B cell (primary cell): ENCODE data around the gene APOC3. TPM values are rescaled to one million over a fixed set of nuclear protein-coding genes. Genes with fewer than 3 reads are reported as not detected.

Experiments
- ATAC-seq: fragments of 200-7000 bp; cut with Tn5 transposase; one replicate; pipeline ENCODE4 v1.10.0; 2021; ENCODE audit warnings: low read depth, mild to moderate bottlenecking, moderate number of reproducible peaks, moderate library complexity
- CTCF ChIA-PET: fragments of 350-600 bp; sonication (Branson Sonifier 250); formaldehyde crosslinking; loops from one replicate; lab custom pipeline; 2021; ENCODE audit warnings: antibody characterized with exemption, inconsistent platforms; lab: Charles Lee
- POLR2A ChIA-PET: fragments of 350-600 bp; sonication (Branson Sonifier 250); formaldehyde crosslinking; loops from one replicate; lab custom pipeline; 2021; ENCODE audit warnings: antibody characterized with exemption; lab: Charles Lee
- DNase-seq: peaks from one replicate; pipeline ENCODE4 v3.0.0; 2013
- H2AFZ ChIP-seq: 2 replicates; pipeline ENCODE4 v1.6.1; 2012; ENCODE audit warnings: mild to moderate bottlenecking, low read depth, low read length; ENCODE audit not compliant: insufficient read depth, poor library complexity, severe bottlenecking
- H3K27ac ChIP-seq, 2 donors: 1 replicate in 1 of 2; 2 replicates in 1 of 2; pipeline ENCODE4 v1.5.1; 2012 to 2013; ENCODE audit warnings: low read length in 2 of 2, mild to moderate bottlenecking in 2 of 2, moderate library complexity in 1 of 2
- H3K27me3 ChIP-seq, 4 experiments: fragments of 200-600 bp in 1 of 4; sonication (generic) in 1 of 4; replicated peaks in 1 of 4; 1 replicate in 2 of 4; 2 replicates in 2 of 4; pipeline versions ENCODE4 v1.6.1 to v1.7.0; 2013 to 2016; ENCODE audit warnings: low read length in 3 of 4, mild to moderate bottlenecking in 2 of 4, mixed read lengths in 1 of 4, moderate library complexity in 1 of 4; ENCODE audit not compliant: insufficient read depth in 4 of 4, control insufficient read depth in 3 of 4; ENCODE audit errors: control extremely low read depth in 1 of 4
- H3K36me3 ChIP-seq, 2 experiments: replicated peaks in 1 of 2; 1 replicate in 1 of 2; 2 replicates in 1 of 2; pipeline versions ENCODE4 v1.6.1 to v1.7.1; 2013; ENCODE audit warnings: low read length in 1 of 2; ENCODE audit not compliant: insufficient read depth in 2 of 2, control insufficient read depth in 1 of 2; ENCODE audit errors: control extremely low read depth in 1 of 2, extremely low read depth in 1 of 2
- H3K4me1 ChIP-seq, 2 donors: fragments of 200-600 bp in 1 of 2; sonication (generic) in 1 of 2; 1 replicate in 1 of 2; 2 replicates in 1 of 2; pipeline versions ENCODE4 v1.5.1 to v1.6.1; 2013 to 2017; ENCODE audit warnings: low read length in 2 of 2; ENCODE audit not compliant: control insufficient read depth in 2 of 2, insufficient read depth in 2 of 2
- H3K4me2 ChIP-seq: replicated peaks from 2 replicates; pipeline ENCODE3; 2012; ENCODE audit warnings: mild to moderate bottlenecking, low read depth, low read length; ENCODE audit not compliant: poor library complexity, severe bottlenecking
- H3K4me3 ChIP-seq, 5 experiments: fragments of 200-600 bp in 1 of 5; sonication (generic) in 1 of 5; 1 replicate in 3 of 5; 2 replicates in 2 of 5; pipeline versions ENCODE4 v1.5.1 to v1.7.0; 2011 to 2016; ENCODE audit warnings: low read length in 4 of 5, mild to moderate bottlenecking in 4 of 5, low read depth in 2 of 5, control low read depth in 1 of 5, moderate library complexity in 1 of 5; ENCODE audit not compliant: insufficient read depth in 1 of 5; ENCODE audit errors: control extremely low read depth in 1 of 5, extremely low read depth in 1 of 5
- H3K79me2 ChIP-seq: fragments of 200-600 bp; sonication (generic); one replicate; pipeline ENCODE4 v1.6.0; 2016; ENCODE audit warnings: low read length; ENCODE audit not compliant: control insufficient read depth, insufficient read depth
- H3K9ac ChIP-seq: fragments of 200-600 bp; sonication (generic); 2 replicates; pipeline ENCODE4 v1.6.1; 2017; ENCODE audit warnings: mild to moderate bottlenecking, low read length, moderate library complexity
- H3K9me3 ChIP-seq, 3 donors: one replicate each; pipeline versions ENCODE4 v1.6.1 to v1.7.1; 2013; ENCODE audit warnings: low read length in 2 of 3; ENCODE audit not compliant: control insufficient read depth in 2 of 3, insufficient read depth in 1 of 3; ENCODE audit errors: control extremely low read depth in 1 of 3
- H4K20me1 ChIP-seq: 2 replicates; pipeline ENCODE4 v1.6.0; 2012; ENCODE audit warnings: mild to moderate bottlenecking, low read length; ENCODE audit not compliant: insufficient read depth, control insufficient read depth, poor library complexity, severe bottlenecking
- H3K27ac Mint-ChIP-seq: one replicate; pipeline ENCODE4 v1.8.0; 2021; ENCODE audit warnings: mixed read lengths
- H3K27me3 Mint-ChIP-seq: one replicate; pipeline ENCODE4 v1.8.0; 2021; ENCODE audit warnings: mixed read lengths
- H3K4me1 Mint-ChIP-seq: one replicate; pipeline ENCODE4 v1.8.0; 2021; ENCODE audit warnings: mixed read lengths
- H3K4me3 Mint-ChIP-seq: one replicate; pipeline ENCODE4 v1.8.0; 2021; ENCODE audit warnings: mixed read lengths
- H3K9me3 Mint-ChIP-seq: one replicate; pipeline ENCODE4 v1.8.0; 2022; ENCODE audit warnings: mixed read lengths; ENCODE audit not compliant: insufficient read depth
- EZH2 ChIP-seq: IDR thresholded peaks from 2 replicates; pipeline ENCODE4 v1.6.1; 2012; ENCODE audit warnings: borderline replicate concordance, low read depth, mild to moderate bottlenecking, moderate library complexity, low read length; ENCODE audit not compliant: insufficient read depth, poor library complexity, severe bottlenecking
- WGBS: methylation state at CpG from one replicate; pipeline ENCODE4 v1.1.5; 2013; ENCODE audit warnings: missing lambda C conversion rate; ENCODE audit not compliant: insufficient coverage; 5-methylcytosine and 5-hydroxymethylcytosine counted together
- intact Hi-C: fragments of 100-400 bp; cut with micrococcal nuclease; formaldehyde crosslinking; loops from one replicate; pipeline ENCODE4 v1.10.0; 2022
- polyA plus RNA-seq: library from polyadenylated mRNA; depleted of rRNA; stranded (reverse); fragments of >200 nt; gene quantifications from 2 replicates; pipeline ENCODE4 v1.2.3, GENCODE V29; 2012
- total RNA-seq, 2 donors: library from RNA; stranded (reverse); fragments of 120-200 nt in 1 of 2; gene quantifications; 1 replicate in 1 of 2; 2 replicates in 1 of 2; pipeline versions ENCODE4 v1.2.3 to v1.2.4, GENCODE V29; 2013 to 2022
- TF ChIP-seq, protein P1 (sequence below): fragments of 200-600 bp; IDR thresholded peaks from one replicate; pipeline ENCODE4 v1.8.0; 2022; ENCODE audit warnings: antibody characterized with exemption, mild to moderate bottlenecking

APOC3 gene
- total and polyA plus RNA-seq, 2 donors (not counting 1 experiment from before 2014, with no cell fraction given), result not detected

DNA sequence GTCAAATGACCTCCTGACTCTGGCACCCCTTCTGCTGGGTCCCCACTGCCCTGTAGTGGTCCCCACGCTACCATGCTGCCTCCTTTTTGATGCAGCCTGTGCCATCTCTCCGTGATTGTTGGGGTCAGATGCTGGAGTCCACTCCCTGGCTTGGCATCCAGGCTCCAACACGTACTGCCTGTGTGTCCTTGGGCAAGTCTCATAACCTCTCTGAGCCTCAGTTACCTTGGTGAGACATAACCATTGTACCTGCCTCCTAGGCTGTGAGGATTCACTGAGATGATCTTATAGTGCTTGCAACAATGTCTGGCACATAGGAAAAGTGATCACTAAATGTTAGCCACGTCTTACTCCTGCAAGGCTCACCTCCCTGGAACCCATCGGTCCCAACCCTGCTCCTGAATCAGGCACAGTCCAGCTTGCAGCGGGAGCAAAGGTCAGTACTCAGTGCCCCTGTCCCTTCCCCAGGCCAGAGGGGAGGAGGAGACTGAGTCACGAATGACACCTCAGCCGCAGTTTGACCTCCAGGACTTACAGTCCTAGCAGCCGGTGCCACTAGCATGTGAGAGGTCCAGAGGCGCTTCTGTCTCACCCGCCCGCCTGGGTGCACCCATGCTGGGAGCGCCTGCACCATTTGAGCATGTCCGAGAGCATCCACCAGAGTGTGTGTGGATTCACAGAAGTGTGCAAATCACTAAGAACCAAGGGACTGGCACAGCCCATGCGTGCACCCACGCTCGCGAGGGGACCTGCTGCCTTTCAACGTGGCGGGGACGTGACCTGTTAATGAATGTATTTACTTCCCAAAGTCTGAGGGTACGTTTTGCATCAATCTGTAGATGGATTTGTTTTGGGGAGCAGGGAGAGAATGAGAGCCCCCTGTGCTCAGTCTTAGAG, 3.6 kb upstream of the APOC3 start:
- no peaks in the 10 kb centered on the region for H3K36me3 ChIP-seq
- H3K9me3 Mint-ChIP-seq, result no peaks in the 10 kb centered on the region
- intact Hi-C loops, result no loop called here
- no peak overlapping the region for H3K4me3 ChIP-seq
- H3K27me3 ChIP-seq, result peaks cover 0 to 2% (median 0%) of the 10 kb centered on the region in 4 experiments
- no peak overlapping the region for H3K27ac Mint-ChIP-seq
- no peaks in the 10 kb centered on the region for H3K79me2 ChIP-seq
- H3K27ac ChIP-seq, result no peak overlapping the region
- H3K4me3 Mint-ChIP-seq, result no peak overlapping the region
- no peaks in the 10 kb centered on the region for H3K4me1 Mint-ChIP-seq
- H3K9ac ChIP-seq, result no peak overlapping the region
- no peak overlapping the region for H2AFZ ChIP-seq
- WGBS, result 92% methylated on average over 20 of the region's 22 CpGs
- H3K27me3 Mint-ChIP-seq, result no peaks in the 10 kb centered on the region
- ATAC-seq (no peak), DNase-seq (no peak)
- no peaks in the 10 kb centered on the region for H3K4me1 ChIP-seq
- no peak for TF ChIP-seq EZH2
- TF ChIP-seq, protein P1, sequence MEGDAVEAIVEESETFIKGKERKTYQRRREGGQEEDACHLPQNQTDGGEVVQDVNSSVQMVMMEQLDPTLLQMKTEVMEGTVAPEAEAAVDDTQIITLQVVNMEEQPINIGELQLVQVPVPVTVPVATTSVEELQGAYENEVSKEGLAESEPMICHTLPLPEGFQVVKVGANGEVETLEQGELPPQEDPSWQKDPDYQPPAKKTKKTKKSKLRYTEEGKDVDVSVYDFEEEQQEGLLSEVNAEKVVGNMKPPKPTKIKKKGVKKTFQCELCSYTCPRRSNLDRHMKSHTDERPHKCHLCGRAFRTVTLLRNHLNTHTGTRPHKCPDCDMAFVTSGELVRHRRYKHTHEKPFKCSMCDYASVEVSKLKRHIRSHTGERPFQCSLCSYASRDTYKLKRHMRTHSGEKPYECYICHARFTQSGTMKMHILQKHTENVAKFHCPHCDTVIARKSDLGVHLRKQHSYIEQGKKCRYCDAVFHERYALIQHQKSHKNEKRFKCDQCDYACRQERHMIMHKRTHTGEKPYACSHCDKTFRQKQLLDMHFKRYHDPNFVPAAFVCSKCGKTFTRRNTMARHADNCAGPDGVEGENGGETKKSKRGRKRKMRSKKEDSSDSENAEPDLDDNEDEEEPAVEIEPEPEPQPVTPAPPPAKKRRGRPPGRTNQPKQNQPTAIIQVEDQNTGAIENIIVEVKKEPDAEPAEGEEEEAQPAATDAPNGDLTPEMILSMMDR, result no peak
- ChIA-PET POLR2A (no interaction called here), CTCF (no interaction called here)
- H4K20me1 ChIP-seq, result no peaks in the 10 kb centered on the region
- no peaks in the 10 kb centered on the region for H3K9me3 ChIP-seq
- H3K4me2 ChIP-seq, result no peak overlapping the region

DNA sequence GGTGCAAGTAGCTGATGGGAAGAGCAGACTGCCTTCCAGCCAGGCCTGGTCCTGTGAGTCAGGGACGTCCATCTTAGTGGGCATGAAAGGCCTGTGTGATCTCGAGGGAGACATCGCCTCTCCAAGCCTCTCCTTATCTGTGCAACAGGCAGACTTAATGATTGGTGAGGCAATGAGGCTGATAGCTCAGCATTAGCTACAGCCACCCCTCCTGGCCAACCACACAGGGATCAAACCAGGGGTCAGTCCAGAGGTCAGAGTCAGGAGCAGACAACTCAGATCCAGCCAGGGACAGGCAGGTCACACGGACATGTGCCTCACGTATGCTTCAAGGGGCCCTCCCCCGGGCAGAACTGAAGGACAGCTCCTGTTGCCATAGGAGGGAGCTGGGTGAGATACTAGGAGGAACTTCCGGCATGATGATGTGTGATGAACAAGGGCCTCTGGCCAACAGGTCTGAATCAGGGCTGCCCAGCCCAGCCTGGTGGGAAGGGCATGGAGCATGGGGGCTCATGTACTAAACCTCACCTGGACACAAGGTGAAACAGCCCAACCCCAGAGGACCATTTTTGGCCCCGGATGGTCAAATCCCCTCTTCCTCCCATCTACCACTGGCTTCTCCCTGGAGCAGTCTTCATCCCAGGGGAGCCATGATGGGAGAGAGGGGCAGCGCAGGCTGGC, 2.8 kb upstream of the APOC3 start:
- H3K9me3 Mint-ChIP-seq, result no peaks in the 10 kb centered on the region
- no peak overlapping the region for H3K9ac ChIP-seq
- ATAC-seq (no peak), DNase-seq (no peak)
- no peak overlapping the region for H3K4me3 Mint-ChIP-seq
- no peak overlapping the region for H2AFZ ChIP-seq
- no peak overlapping the region for H3K27ac Mint-ChIP-seq
- H3K27ac ChIP-seq, result no peak overlapping the region
- H3K9me3 ChIP-seq, result no peaks in the 10 kb centered on the region
- no peak overlapping the region for H3K4me3 ChIP-seq
- intact Hi-C loops, result no loop called here
- H3K4me2 ChIP-seq, result no peak overlapping the region
- TF ChIP-seq, protein P1, result no peak
- no peak for TF ChIP-seq EZH2
- 95% methylated on average over 6 of the region's 9 CpGs for WGBS
- H3K79me2 ChIP-seq, result no peaks in the 10 kb centered on the region
- POLR2A ChIA-PET, result no interaction called here
- no peaks in the 10 kb centered on the region for H3K4me1 Mint-ChIP-seq
- peaks cover 0 to 2% (median 0%) of the 10 kb centered on the region in 4 experiments for H3K27me3 ChIP-seq
- no peaks in the 10 kb centered on the region for H3K36me3 ChIP-seq
- H4K20me1 ChIP-seq, result no peaks in the 10 kb centered on the region
- no peaks in the 10 kb centered on the region for H3K4me1 ChIP-seq
- no peaks in the 10 kb centered on the region for H3K27me3 Mint-ChIP-seq
- CTCF ChIA-PET, result no interaction called here
